HCT116 (cell line): ENCODE measurements around the gene ICE1. TPM values are rescaled to one million over a fixed set of nuclear protein-coding genes. Genes with fewer than 3 reads are reported as not detected.

ENCODE experiments used
- ATAC-seq: fragments of 200-7000 bp; cut with Tn5 transposase; 2 replicates; pipeline ENCODE4 v1.9.1; 2020; ENCODE audit warnings: mild to moderate bottlenecking, moderate library complexity
- BruUV-seq: library from RNA; stranded (reverse); fragments of 400-500 nt; replicated peaks from 2 replicates; lab custom pipeline; 2021; lab: Mats Ljungman, UMichigan
- CTCF ChIA-PET: fragments of 300-600 bp; sonication (Branson Sonifier 250); formaldehyde crosslinking; loops from one replicate; lab custom pipeline; 2021; ENCODE audit warnings: antibody characterized with exemption; lab: Charles Lee
- POLR2A ChIA-PET: fragments of 300-600, 350-600 bp; sonication (Branson Sonifier 250); formaldehyde crosslinking; loops from one replicate; lab custom pipeline; 2021; ENCODE audit warnings: antibody characterized with exemption; lab: Charles Lee
- RAD21 ChIA-PET, 2 experiments: fragments of 300-600 bp; sonication (Branson Sonifier 250); formaldehyde crosslinking; loops; one replicate each; lab custom pipeline; 2023; ENCODE audit warnings: low total read pairs in 2 of 2; ENCODE audit not compliant: uncharacterized antibody in 2 of 2, unreplicated experiment in 2 of 2, low non-redundant PET in 1 of 2; lab: Charles Lee
- DNase-seq: peaks from one replicate; pipeline ENCODE4 v3.0.0-alpha.2; 2010; ENCODE audit warnings: low read depth, low spot score
- H2AFZ ChIP-seq: fragments of 200-600 bp; shearing (Covaris generic), sonication (generic); 2 replicates; pipeline ENCODE4 v1.6.1; 2017; ENCODE audit warnings: low read depth, mixed run types, mixed read lengths, antibody characterized with exemption, low read length; ENCODE audit not compliant: poor library complexity, severe bottlenecking
- H3K27ac ChIP-seq: 2 replicates; pipeline ENCODE4 v1.5.1; 2012; ENCODE audit warnings: low read depth, low read length
- H3K27me3 ChIP-seq: fragments of 200-600 bp; sonication (generic); 2 replicates; pipeline ENCODE4 v1.6.1; 2016; ENCODE audit warnings: mixed run types, low read length, mixed read lengths; ENCODE audit not compliant: insufficient read depth
- H3K36me3 ChIP-seq, 2 experiments: fragments of 200-500 bp in 1 of 2; fragments of 200-600 bp in 1 of 2; sonication (Bioruptor generic) in 1 of 2; sonication (generic) in 1 of 2; 2 replicates each; pipeline versions ENCODE4 v1.5.1 to v1.6.1; 2014 to 2016; ENCODE audit warnings: low read length in 2 of 2, inconsistent platforms in 1 of 2, mixed read lengths in 1 of 2, mixed run types in 1 of 2; ENCODE audit not compliant: insufficient read depth in 2 of 2, control insufficient read depth in 1 of 2
- H3K4me1 ChIP-seq, 2 experiments: fragments of 200-600 bp in 1 of 2; sonication (generic) in 1 of 2; 2 replicates each; pipeline versions ENCODE4 v1.5.1 to v1.6.1; 2012 to 2017; ENCODE audit warnings: low read length in 2 of 2, inconsistent platforms in 1 of 2, mild to moderate bottlenecking in 1 of 2, mixed read lengths in 1 of 2, mixed run types in 1 of 2, moderate library complexity in 1 of 2; ENCODE audit not compliant: insufficient read depth in 2 of 2, control insufficient read depth in 1 of 2
- H3K4me2 ChIP-seq: fragments of 200-600 bp; sonication (generic); 2 replicates; pipeline ENCODE4 v1.6.1; 2017; ENCODE audit warnings: mixed run types, low read length, mixed read lengths
- H3K4me3 ChIP-seq, 2 experiments: fragments of 200-600 bp in 1 of 2; sonication (generic) in 1 of 2; replicated peaks in 1 of 2; 2 replicates each; pipeline ENCODE4 v1.5.1; 2011 to 2016; ENCODE audit warnings: low read length in 2 of 2, control low read depth in 1 of 2, low read depth in 1 of 2, mild to moderate bottlenecking in 1 of 2, mixed read lengths in 1 of 2, mixed run types in 1 of 2
- H3K79me2 ChIP-seq: fragments of 200-600 bp; sonication (generic); 2 replicates; pipeline ENCODE4 v1.6.1; 2017; ENCODE audit warnings: mild to moderate bottlenecking, mixed run types, low read length, moderate library complexity, mixed read lengths; ENCODE audit not compliant: insufficient read depth
- H3K9ac ChIP-seq: fragments of 200-600 bp; sonication (generic); 2 replicates; pipeline ENCODE4 v1.6.1; 2016; ENCODE audit warnings: low read length, mixed read lengths
- H3K9me2 ChIP-seq: fragments of 200-600 bp; sonication (generic), shearing (Covaris generic); 2 replicates; pipeline ENCODE4 v1.6.1; 2017; ENCODE audit warnings: mixed run types, mild to moderate bottlenecking, moderate library complexity; ENCODE audit not compliant: insufficient read depth
- H3K9me3 ChIP-seq, 2 experiments: fragments of 200-500 bp in 1 of 2; fragments of 200-600 bp in 1 of 2; sonication (Bioruptor generic) in 1 of 2; sonication (generic) in 1 of 2; 2 replicates each; pipeline ENCODE4 v1.6.1; 2014 to 2017; ENCODE audit warnings: low read length in 2 of 2, mixed read lengths in 2 of 2, inconsistent platforms in 1 of 2, low read depth in 1 of 2, mild to moderate bottlenecking in 1 of 2, mixed run types in 1 of 2, moderate library complexity in 1 of 2; ENCODE audit not compliant: control insufficient read depth in 1 of 2, insufficient read depth in 1 of 2
- H4K20me1 ChIP-seq: fragments of 200-600 bp; sonication (generic), shearing (Covaris generic); 2 replicates; pipeline ENCODE4 v1.6.1; 2017; ENCODE audit warnings: mixed run types, mild to moderate bottlenecking, moderate library complexity; ENCODE audit not compliant: insufficient read depth
- CBX3 ChIP-seq: IDR thresholded peaks from 2 replicates; pipeline ENCODE4 v1.6.1; 2012; ENCODE audit warnings: low read depth
- CEBPB ChIP-seq: IDR thresholded peaks from 2 replicates; pipeline ENCODE4 v1.6.1; 2012; ENCODE audit warnings: low read depth
- EZH2 ChIP-seq: fragments of 200-600 bp; sonication (generic); IDR thresholded peaks from 2 replicates; pipeline ENCODE4 v1.6.1; 2017; ENCODE audit warnings: antibody characterized with exemption, mixed run types
- EZH2phosphoT487 ChIP-seq: fragments of 200-600 bp; IDR thresholded peaks from 2 replicates; pipeline ENCODE4 v1.6.1; 2018; ENCODE audit warnings: antibody characterized with exemption, borderline replicate concordance
- FOSL1 ChIP-seq: IDR thresholded peaks from 2 replicates; pipeline ENCODE4 v1.6.1; 2012; ENCODE audit warnings: low read depth
- JUND ChIP-seq: IDR thresholded peaks from 2 replicates; pipeline ENCODE4 v1.6.1; 2012
- POLR2A ChIP-seq: IDR thresholded peaks from 2 replicates; pipeline ENCODE4 v1.7.0; 2011; ENCODE audit warnings: borderline replicate concordance; ENCODE audit not compliant: insufficient read depth, insufficient read length; ENCODE audit errors: extremely low read depth
- POLR2AphosphoS5 ChIP-seq: IDR thresholded peaks from 2 replicates; pipeline ENCODE4 v1.6.1; 2011; ENCODE audit warnings: mild to moderate bottlenecking, low read depth, low read length, moderate library complexity
- RAD21 ChIP-seq: IDR thresholded peaks from 2 replicates; pipeline ENCODE4 v1.6.1; 2012; ENCODE audit warnings: low read depth, mild to moderate bottlenecking
- SIN3A ChIP-seq: IDR thresholded peaks from 2 replicates; pipeline ENCODE4 v1.6.1; 2012; ENCODE audit warnings: low read depth
- SP1 ChIP-seq: IDR thresholded peaks from 2 replicates; pipeline ENCODE4 v1.6.1; 2012; ENCODE audit warnings: low read depth
- SRF ChIP-seq: IDR thresholded peaks from 2 replicates; pipeline ENCODE4 v1.6.1; 2012; ENCODE audit warnings: low read depth
- TCF7L2 ChIP-seq: IDR thresholded peaks from 2 replicates; pipeline ENCODE4 v1.7.0; 2011; ENCODE audit warnings: borderline replicate concordance, inconsistent platforms; ENCODE audit not compliant: insufficient read depth, insufficient read length; ENCODE audit errors: extremely low read depth
- ZFX ChIP-seq: fragments of 450-650 bp; IDR thresholded peaks from 2 replicates; pipeline ENCODE4 v1.6.1; 2017
- ZNF274 ChIP-seq: fragments of 200-500 bp; sonication (Bioruptor generic); IDR thresholded peaks from 2 replicates; pipeline ENCODE4 v1.6.1; 2014; ENCODE audit warnings: mild to moderate bottlenecking, low read depth, low read length, inconsistent platforms
- intact Hi-C: fragments of 100-400 bp; cut with micrococcal nuclease; formaldehyde crosslinking; loops from 2 replicates; pipeline ENCODE4 v1.10.0; 2022
- total RNA-seq: library from RNA; stranded (reverse); gene quantifications from one replicate; pipeline ENCODE4 v1.2.1, GENCODE V29; 2021; ENCODE audit not compliant: unreplicated experiment
- TF ChIP-seq, protein P1 (sequence below), 3 experiments: fragments of 200-600 bp in 1 of 3; sonication (generic) in 1 of 3; IDR thresholded peaks in 2 of 3; conservative IDR thresholded peaks in 1 of 3; 2 replicates each; pipeline ENCODE4 v1.5.1; 2012 to 2017; ENCODE audit warnings: low read depth in 2 of 3, low read length in 2 of 3, antibody characterized with exemption in 1 of 3, borderline replicate concordance in 1 of 3, control low read depth in 1 of 3, mild to moderate bottlenecking in 1 of 3, mixed read lengths in 1 of 3, mixed run types in 1 of 3, moderate library complexity in 1 of 3; ENCODE audit not compliant: insufficient read depth in 1 of 3
- TF ChIP-seq, protein P2 (sequence below): IDR thresholded peaks from 2 replicates; pipeline ENCODE4 v1.6.1; 2012
- TF ChIP-seq, protein P3 (sequence below): IDR thresholded peaks from 2 replicates; pipeline ENCODE4 v1.6.1; 2012

Gene ICE1
- total RNA-seq, 1 experiment from 2014 or later, result 30.0 TPM

DNA sequence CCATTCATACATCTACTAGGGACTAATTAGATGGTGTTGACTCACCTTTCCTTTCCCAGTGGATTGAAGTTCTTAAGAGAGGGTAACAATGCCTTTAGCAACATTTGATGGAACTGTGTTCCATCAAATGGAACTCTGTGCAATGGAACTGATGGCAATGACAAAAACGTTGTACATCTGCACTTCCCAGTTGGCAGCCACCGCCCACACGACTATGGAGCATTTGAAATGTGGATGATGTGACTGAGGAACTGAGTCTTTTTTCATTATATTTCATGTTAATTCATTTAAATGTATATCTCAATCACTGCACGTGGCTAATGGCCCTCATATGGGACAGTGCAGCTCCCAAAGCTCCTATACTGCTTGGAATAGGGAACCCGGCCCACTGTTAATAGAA lies 39.0 kb upstream of the ICE1 start:
- ATAC-seq (no peak), DNase-seq (no peak)
- H3K79me2 ChIP-seq, result no peaks in the 10 kb centered on the region
- H3K9me3 ChIP-seq, result no peaks in the 10 kb centered on the region
- no peaks in the 10 kb centered on the region for H4K20me1 ChIP-seq
- no peak overlapping the region for H3K4me3 ChIP-seq
- H3K9ac ChIP-seq, result no peak overlapping the region
- no peak overlapping the region for H3K4me2 ChIP-seq
- CTCF ChIA-PET, result no interaction called here
- H2AFZ ChIP-seq, result no peak overlapping the region
- POLR2A ChIA-PET, result no interaction called here
- H3K27me3 ChIP-seq, result peaks cover 10% of the 10 kb centered on the region; the same call in 1 of the 2 replicates
- intact Hi-C loops, result no loop called here
- H3K9me2 ChIP-seq, result no peaks in the 10 kb centered on the region
- RAD21 ChIA-PET, result no interaction called here
- no peaks in the 10 kb centered on the region for H3K36me3 ChIP-seq
- H3K27ac ChIP-seq, result no peak overlapping the region
- no peak for TF ChIP-seq CBX3
- TF ChIP-seq POLR2AphosphoS5, result no peak
- no peak for TF ChIP-seq POLR2A
- TF ChIP-seq, all 23 proteins: peak for 0
- BruUV-seq, result no TSS peak
- H3K4me1 ChIP-seq, result no peaks in the 10 kb centered on the region

DNA sequence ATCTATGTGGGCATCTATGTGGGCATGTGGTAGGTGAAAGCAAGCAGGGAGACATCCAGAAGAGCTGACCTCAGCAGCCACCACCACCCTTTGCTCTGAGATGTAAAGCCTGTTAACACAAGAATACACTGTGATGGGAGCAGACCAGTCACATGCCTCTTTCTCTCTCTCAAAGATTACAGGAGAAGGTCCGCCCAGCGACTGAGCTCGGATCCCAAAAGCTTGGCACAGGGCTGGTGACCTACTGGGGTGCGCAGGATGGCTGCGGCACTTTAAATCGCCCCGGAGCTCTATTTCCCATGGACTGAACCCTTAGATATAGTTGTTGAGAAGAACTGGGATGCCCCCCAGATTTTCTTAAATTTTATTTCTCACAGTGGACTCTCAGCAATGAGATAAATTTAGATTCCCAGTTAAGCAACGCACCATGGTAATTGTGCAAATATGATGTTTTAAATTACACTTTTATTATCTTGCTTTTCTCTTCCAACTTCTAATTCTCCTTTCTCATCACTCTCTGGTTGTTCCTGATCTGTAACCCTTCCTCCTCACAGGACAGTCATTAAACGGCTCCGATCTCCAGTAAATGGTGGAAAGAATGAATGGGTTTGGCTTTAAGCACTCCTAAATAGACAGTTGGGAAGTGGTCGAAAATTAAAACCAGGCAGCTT lies 37.7 kb upstream of the ICE1 start:
- no TSS peak for BruUV-seq
- Histone ChIP-seq H3K9me3 (no peaks in the 10 kb centered on the region), H3K4me1 (no peaks in the 10 kb centered on the region), H3K27me3 (peaks cover 10% of the 10 kb centered on the region; the same call in 1 of the 2 replicates), H3K79me2 (no peaks in the 10 kb centered on the region), H3K27ac (no peak overlapping the region), H3K9me2 (no peaks in the 10 kb centered on the region), H3K9ac (no peak overlapping the region), H3K4me2 (no peak overlapping the region), H2AFZ (no peak overlapping the region), H3K4me3 (no peak overlapping the region), H4K20me1 (no peaks in the 10 kb centered on the region), H3K36me3 (no peaks in the 10 kb centered on the region)
- intact Hi-C loops, result no loop called here
- POLR2A ChIA-PET, result no interaction called here
- no peak for DNase-seq
- no peak for ATAC-seq
- CTCF ChIA-PET, result no interaction called here
- RAD21 ChIA-PET, result no interaction called here
- TF ChIP-seq ZFX, result no peak
- TF ChIP-seq, protein P1, sequence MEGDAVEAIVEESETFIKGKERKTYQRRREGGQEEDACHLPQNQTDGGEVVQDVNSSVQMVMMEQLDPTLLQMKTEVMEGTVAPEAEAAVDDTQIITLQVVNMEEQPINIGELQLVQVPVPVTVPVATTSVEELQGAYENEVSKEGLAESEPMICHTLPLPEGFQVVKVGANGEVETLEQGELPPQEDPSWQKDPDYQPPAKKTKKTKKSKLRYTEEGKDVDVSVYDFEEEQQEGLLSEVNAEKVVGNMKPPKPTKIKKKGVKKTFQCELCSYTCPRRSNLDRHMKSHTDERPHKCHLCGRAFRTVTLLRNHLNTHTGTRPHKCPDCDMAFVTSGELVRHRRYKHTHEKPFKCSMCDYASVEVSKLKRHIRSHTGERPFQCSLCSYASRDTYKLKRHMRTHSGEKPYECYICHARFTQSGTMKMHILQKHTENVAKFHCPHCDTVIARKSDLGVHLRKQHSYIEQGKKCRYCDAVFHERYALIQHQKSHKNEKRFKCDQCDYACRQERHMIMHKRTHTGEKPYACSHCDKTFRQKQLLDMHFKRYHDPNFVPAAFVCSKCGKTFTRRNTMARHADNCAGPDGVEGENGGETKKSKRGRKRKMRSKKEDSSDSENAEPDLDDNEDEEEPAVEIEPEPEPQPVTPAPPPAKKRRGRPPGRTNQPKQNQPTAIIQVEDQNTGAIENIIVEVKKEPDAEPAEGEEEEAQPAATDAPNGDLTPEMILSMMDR (IDR thresholded peaks at IDR 0.05 in 2 of 3, conservative IDR thresholded peaks at IDR 0.05 in 1 of 3; ENCODE audit: borderline replicate concordance in 1 of 3, insufficient read depth in 1 of 3, low read depth in 2 of 3, low read length in 2 of 3), result no peak
- TF ChIP-seq JUND, result no peak
- no peak for TF ChIP-seq SRF
- TF ChIP-seq TCF7L2, result no peak
- TF ChIP-seq CEBPB, result no peak
- TF ChIP-seq EZH2phosphoT487, result no peak
- TF ChIP-seq EZH2, result no peak
- no peak for TF ChIP-seq SIN3A
- TF ChIP-seq, protein P2, sequence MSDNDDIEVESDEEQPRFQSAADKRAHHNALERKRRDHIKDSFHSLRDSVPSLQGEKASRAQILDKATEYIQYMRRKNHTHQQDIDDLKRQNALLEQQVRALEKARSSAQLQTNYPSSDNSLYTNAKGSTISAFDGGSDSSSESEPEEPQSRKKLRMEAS, result no peak
- no peak for TF ChIP-seq RAD21
- TF ChIP-seq CBX3, result no peak
- TF ChIP-seq, protein P3, sequence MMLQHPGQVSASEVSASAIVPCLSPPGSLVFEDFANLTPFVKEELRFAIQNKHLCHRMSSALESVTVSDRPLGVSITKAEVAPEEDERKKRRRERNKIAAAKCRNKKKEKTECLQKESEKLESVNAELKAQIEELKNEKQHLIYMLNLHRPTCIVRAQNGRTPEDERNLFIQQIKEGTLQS, result no peak
- no peak for TF ChIP-seq ZNF274
- no peak for TF ChIP-seq FOSL1
- no peak for TF ChIP-seq POLR2A
- TF ChIP-seq SP1, result no peak
